Ishikawa (cell line): ENCODE data around the gene MYBPH.

Experiments
- CEBPB ChIP-seq: IDR thresholded peaks from 2 replicates; pipeline ENCODE4 v1.6.1; 2012
- CREB1 ChIP-seq: IDR thresholded peaks from 2 replicates; pipeline ENCODE4 v1.6.1; 2012; ENCODE audit warnings: low read depth
- EGR1 ChIP-seq: IDR thresholded peaks from 2 replicates; pipeline ENCODE4 v1.6.1; 2012
- EP300 ChIP-seq: IDR thresholded peaks from 2 replicates; pipeline ENCODE4 v1.6.1; 2012; ENCODE audit warnings: borderline replicate concordance
- FOXM1 ChIP-seq: IDR thresholded peaks from 2 replicates; pipeline ENCODE4 v1.6.1; 2012; ENCODE audit warnings: low read depth, borderline replicate concordance
- NFIC ChIP-seq: IDR thresholded peaks from 2 replicates; pipeline ENCODE4 v1.6.1; 2012
- RAD21 ChIP-seq: IDR thresholded peaks from 2 replicates; pipeline ENCODE4 v1.6.1; 2012; ENCODE audit warnings: low read depth
- TAF1 ChIP-seq: IDR thresholded peaks from 2 replicates; pipeline ENCODE4 v1.6.1; 2012; ENCODE audit warnings: low read depth, mild to moderate bottlenecking
- TCF12 ChIP-seq: IDR thresholded peaks from 2 replicates; pipeline ENCODE4 v1.6.1; 2012; ENCODE audit warnings: low read depth
- TEAD4 ChIP-seq: IDR thresholded peaks from 2 replicates; pipeline ENCODE4 v1.6.1; 2012
- YY1 ChIP-seq: IDR thresholded peaks from 2 replicates; pipeline ENCODE4 v1.6.1; 2012; ENCODE audit warnings: low read depth
- TF ChIP-seq, protein P1 (sequence below): IDR thresholded peaks from 2 replicates; pipeline ENCODE4 v1.6.1; 2012
- TF ChIP-seq, protein P2 (sequence below): IDR thresholded peaks from 2 replicates; pipeline ENCODE4 v1.6.1; 2012
- TF ChIP-seq, protein P3 (sequence below): IDR thresholded peaks from 2 replicates; pipeline ENCODE4 v1.6.1; 2012; ENCODE audit warnings: low read depth, mild to moderate bottlenecking

DNA sequence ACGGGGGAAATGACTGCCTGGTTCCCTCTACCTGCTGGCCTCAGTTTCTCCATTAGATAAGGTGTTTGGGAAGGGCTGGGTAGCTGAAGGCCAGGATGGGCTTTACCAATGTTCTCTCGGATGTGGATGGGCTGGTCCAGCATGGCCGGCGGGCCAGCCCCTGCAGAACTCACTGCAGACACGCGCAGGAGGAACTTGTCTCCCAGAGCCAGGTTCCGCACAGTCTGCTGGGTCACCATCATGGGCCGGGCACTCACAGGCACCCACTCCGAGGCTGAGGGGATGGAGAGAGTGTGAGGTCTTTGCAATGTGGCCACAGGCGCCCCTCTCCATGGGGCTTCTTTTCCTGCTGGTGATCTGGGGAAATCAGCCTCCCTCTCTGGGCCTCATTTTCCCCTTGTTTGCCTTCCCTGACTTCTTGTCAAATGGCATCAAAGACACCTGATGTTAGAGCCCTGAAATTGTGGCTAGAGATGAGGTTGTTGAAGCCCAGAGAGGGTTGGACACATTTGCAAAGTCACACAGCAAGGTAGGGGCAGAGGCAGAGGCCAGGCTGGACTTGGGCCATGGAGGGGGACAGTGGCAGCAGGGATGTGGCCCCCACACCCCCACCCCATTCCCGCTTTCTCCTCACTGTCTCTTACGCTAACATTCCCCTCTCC lies 1.2 kb downstream of the MYBPH start:
- no peak for TF ChIP-seq NFIC
- TF ChIP-seq EP300, result no peak
- no peak for TF ChIP-seq TCF12
- TF ChIP-seq, protein P1, sequence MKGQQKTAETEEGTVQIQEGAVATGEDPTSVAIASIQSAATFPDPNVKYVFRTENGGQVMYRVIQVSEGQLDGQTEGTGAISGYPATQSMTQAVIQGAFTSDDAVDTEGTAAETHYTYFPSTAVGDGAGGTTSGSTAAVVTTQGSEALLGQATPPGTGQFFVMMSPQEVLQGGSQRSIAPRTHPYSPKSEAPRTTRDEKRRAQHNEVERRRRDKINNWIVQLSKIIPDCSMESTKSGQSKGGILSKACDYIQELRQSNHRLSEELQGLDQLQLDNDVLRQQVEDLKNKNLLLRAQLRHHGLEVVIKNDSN, result no peak
- TF ChIP-seq TEAD4, result no peak
- TF ChIP-seq, protein P2, sequence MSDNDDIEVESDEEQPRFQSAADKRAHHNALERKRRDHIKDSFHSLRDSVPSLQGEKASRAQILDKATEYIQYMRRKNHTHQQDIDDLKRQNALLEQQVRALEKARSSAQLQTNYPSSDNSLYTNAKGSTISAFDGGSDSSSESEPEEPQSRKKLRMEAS, result no peak
- no peak for TF ChIP-seq CREB1
- no peak for TF ChIP-seq EGR1
- TF ChIP-seq RAD21, result no peak
- TF ChIP-seq CEBPB, result no peak
- no peak for TF ChIP-seq TAF1
- TF ChIP-seq, protein P3, sequence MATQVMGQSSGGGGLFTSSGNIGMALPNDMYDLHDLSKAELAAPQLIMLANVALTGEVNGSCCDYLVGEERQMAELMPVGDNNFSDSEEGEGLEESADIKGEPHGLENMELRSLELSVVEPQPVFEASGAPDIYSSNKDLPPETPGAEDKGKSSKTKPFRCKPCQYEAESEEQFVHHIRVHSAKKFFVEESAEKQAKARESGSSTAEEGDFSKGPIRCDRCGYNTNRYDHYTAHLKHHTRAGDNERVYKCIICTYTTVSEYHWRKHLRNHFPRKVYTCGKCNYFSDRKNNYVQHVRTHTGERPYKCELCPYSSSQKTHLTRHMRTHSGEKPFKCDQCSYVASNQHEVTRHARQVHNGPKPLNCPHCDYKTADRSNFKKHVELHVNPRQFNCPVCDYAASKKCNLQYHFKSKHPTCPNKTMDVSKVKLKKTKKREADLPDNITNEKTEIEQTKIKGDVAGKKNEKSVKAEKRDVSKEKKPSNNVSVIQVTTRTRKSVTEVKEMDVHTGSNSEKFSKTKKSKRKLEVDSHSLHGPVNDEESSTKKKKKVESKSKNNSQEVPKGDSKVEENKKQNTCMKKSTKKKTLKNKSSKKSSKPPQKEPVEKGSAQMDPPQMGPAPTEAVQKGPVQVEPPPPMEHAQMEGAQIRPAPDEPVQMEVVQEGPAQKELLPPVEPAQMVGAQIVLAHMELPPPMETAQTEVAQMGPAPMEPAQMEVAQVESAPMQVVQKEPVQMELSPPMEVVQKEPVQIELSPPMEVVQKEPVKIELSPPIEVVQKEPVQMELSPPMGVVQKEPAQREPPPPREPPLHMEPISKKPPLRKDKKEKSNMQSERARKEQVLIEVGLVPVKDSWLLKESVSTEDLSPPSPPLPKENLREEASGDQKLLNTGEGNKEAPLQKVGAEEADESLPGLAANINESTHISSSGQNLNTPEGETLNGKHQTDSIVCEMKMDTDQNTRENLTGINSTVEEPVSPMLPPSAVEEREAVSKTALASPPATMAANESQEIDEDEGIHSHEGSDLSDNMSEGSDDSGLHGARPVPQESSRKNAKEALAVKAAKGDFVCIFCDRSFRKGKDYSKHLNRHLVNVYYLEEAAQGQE, result no peak
- TF ChIP-seq YY1, result no peak
- TF ChIP-seq FOXM1, result no peak
